K562 (cell line): ENCODE measurements around the gene FLRT1. TPM values are rescaled to one million over a fixed set of nuclear protein-coding genes. Genes with fewer than 3 reads are reported as not detected.

Source experiments
- ATAC-seq: fragments of 200-7000 bp; cut with Tn5 transposase; 3 replicates; pipeline ENCODE4 v1.9.1; 2020; ENCODE audit warnings: moderate library complexity
- BruUV-seq: library from RNA; stranded (reverse); fragments of 400-500 nt; replicated peaks from 2 replicates; lab custom pipeline; 2021; lab: Mats Ljungman, UMichigan
- CTCF ChIA-PET: fragments of 300-600 bp; formaldehyde crosslinking; extraction: SDS; loops from one replicate; lab custom pipeline; 2021; ENCODE audit warnings: low intra/inter-chr PET ratio; lab: Yijun Ruan, JAX
- POLR2A ChIA-PET: fragments of 300-600, 350-650 bp; sonication (Branson Sonifier 250); formaldehyde crosslinking; extraction: SDS; loops from one replicate; lab custom pipeline; 2021; ENCODE audit warnings: antibody characterized with exemption, inconsistent platforms; lab: Yijun Ruan, JAX
- DNase-seq, 4 experiments: peaks; one replicate each; pipeline versions ENCODE4 v3.0.0 to v3.0.0-alpha.2; 2011 to 2018; ENCODE audit warnings: low spot score in 3 of 4, mixed read lengths in 3 of 4; ENCODE audit errors: extremely low read depth in 1 of 4
- FAIRE-seq: peaks from 2 replicates; lab custom pipeline; 2011; peaks lifted over from hg19 to GRCh38; lab: Jason Lieb, UNC
- H2AFZ ChIP-seq: 2 replicates; pipeline ENCODE4 v1.6.0; 2011; ENCODE audit warnings: low read depth, low read length, control low read depth, inconsistent platforms
- H3K27ac ChIP-seq: fragments of 200-600 bp; 3 replicates; pipeline ENCODE4 v1.8.0; 2011; ENCODE audit warnings: low read depth, mild to moderate bottlenecking, control low read depth, inconsistent platforms, low read length, moderate library complexity, mixed read lengths; ENCODE audit errors: extremely low read depth
- H3K27me3 ChIP-seq, 2 experiments: fragments of 300-600 bp in 1 of 2; 2 replicates in 1 of 2; 3 replicates in 1 of 2; pipeline versions ENCODE4 v1.6.0 to v1.8.0; 2011; ENCODE audit warnings: inconsistent platforms in 2 of 2, low read length in 2 of 2, mild to moderate bottlenecking in 1 of 2, mixed read lengths in 1 of 2, moderate library complexity in 1 of 2; ENCODE audit not compliant: control insufficient read depth in 2 of 2, insufficient read depth in 2 of 2
- H3K36me3 ChIP-seq: fragments of 300-600 bp; 3 replicates; pipeline ENCODE4 v1.8.0; 2011; ENCODE audit warnings: mild to moderate bottlenecking, low read length, inconsistent platforms; ENCODE audit not compliant: control insufficient read depth, insufficient read depth
- H3K4me1 ChIP-seq, 2 experiments: fragments of 200-600 bp in 1 of 2; replicated peaks in 1 of 2; 2 replicates in 1 of 2; 3 replicates in 1 of 2; pipeline versions ENCODE4 v1.5.1 to v1.8.0; 2011; ENCODE audit warnings: inconsistent platforms in 2 of 2, low read length in 2 of 2, mild to moderate bottlenecking in 1 of 2, mixed read lengths in 1 of 2, moderate library complexity in 1 of 2; ENCODE audit not compliant: control insufficient read depth in 2 of 2, insufficient read depth in 2 of 2
- H3K4me2 ChIP-seq: 2 replicates; pipeline ENCODE4 v1.6.1; 2011; ENCODE audit warnings: low read length, control low read depth, inconsistent platforms, mixed read lengths; ENCODE audit not compliant: insufficient read depth
- H3K4me3 ChIP-seq: fragments of 200-600 bp; sonication (generic), shearing (Covaris generic); 2 replicates; pipeline ENCODE4 v1.5.1; 2016; ENCODE audit warnings: control low read depth, inconsistent platforms
- H3K79me2 ChIP-seq: fragments of 200-600 bp; 3 replicates; pipeline ENCODE4 v1.8.0; 2011; ENCODE audit warnings: low read length, inconsistent platforms; ENCODE audit not compliant: control insufficient read depth, insufficient read depth
- H3K9ac ChIP-seq, 2 experiments: 2 replicates each; pipeline versions ENCODE4 v1.6.0 to v1.6.1; 2011; ENCODE audit warnings: low read depth in 2 of 2, low read length in 2 of 2, control low read depth in 1 of 2, inconsistent platforms in 1 of 2, mild to moderate bottlenecking in 1 of 2, mixed read lengths in 1 of 2; ENCODE audit not compliant: insufficient read depth in 1 of 2
- H3K9me1 ChIP-seq: one replicate; pipeline ENCODE4 v1.6.0; 2011; ENCODE audit warnings: inconsistent platforms, mild to moderate bottlenecking, low read length, moderate library complexity; ENCODE audit not compliant: control insufficient read depth, insufficient read depth
- H3K9me3 ChIP-seq: replicated peaks from 2 replicates; pipeline ENCODE4 v1.5.1; 2011; ENCODE audit warnings: low read depth, low read length, inconsistent platforms; ENCODE audit not compliant: control insufficient read depth, insufficient read depth
- H4K20me1 ChIP-seq: replicated peaks from 2 replicates; pipeline ENCODE4 v1.6.1; 2011; ENCODE audit warnings: low read length, inconsistent platforms, mixed read lengths; ENCODE audit not compliant: control insufficient read depth, insufficient read depth
- DEAF1 ChIP-seq: fragments of 450-650 bp; formaldehyde crosslinking; IDR thresholded peaks from 2 replicates; pipeline ENCODE4 v1.4.0; 2020; ENCODE audit warnings: mild to moderate bottlenecking, moderate library complexity
- DLX4 ChIP-seq: fragments of 250-450 bp; sonication (Bioruptor Pico); IDR thresholded peaks from 2 replicates; pipeline ENCODE4 v1.6.1; 2021; ENCODE audit warnings: mild to moderate bottlenecking
- FIP1L1 ChIP-seq: fragments of 200-400 bp; formaldehyde crosslinking; IDR thresholded peaks from 2 replicates; pipeline ENCODE4 v1.6.1; 2018; ENCODE audit warnings: mild to moderate bottlenecking, low read depth, low read length; ENCODE audit not compliant: poor library complexity, severe bottlenecking
- KDM1A ChIP-seq, 2 experiments: fragments of 450-650 bp; IDR thresholded peaks; 2 replicates each; pipeline ENCODE4 v1.6.1; 2016; ENCODE audit warnings: mild to moderate bottlenecking in 2 of 2
- KDM5B ChIP-seq: fragments of 200-600 bp; sonication (generic); IDR thresholded peaks from 2 replicates; pipeline ENCODE4 v1.6.1; 2012; ENCODE audit warnings: low read depth, mild to moderate bottlenecking, moderate library complexity, low read length, control low read depth, inconsistent platforms; ENCODE audit not compliant: insufficient replicate concordance
- MCM3 ChIP-seq: fragments of 450-650 bp; IDR thresholded peaks from 2 replicates; pipeline ENCODE4 v1.6.1; 2016
- TBL1XR1 ChIP-seq, 2 experiments: IDR thresholded peaks; 2 replicates each; pipeline ENCODE4 v1.6.1; 2012; ENCODE audit warnings: improper control_type of control experiment in 2 of 2, low read length in 2 of 2, mild to moderate bottlenecking in 1 of 2
- THRB ChIP-seq: fragments of 450-650 bp; formaldehyde crosslinking; conservative IDR thresholded peaks from 2 replicates; pipeline ENCODE4 v1.4.0; 2022; ENCODE audit warnings: mild to moderate bottlenecking, missing genetic modification characterization
- ZBTB26 ChIP-seq: fragments of 450-650 bp; formaldehyde crosslinking; IDR thresholded peaks from 2 replicates; pipeline ENCODE4 v1.4.0; 2022; ENCODE audit warnings: missing genetic modification characterization
- ZBTB33 ChIP-seq: sonication (generic); formaldehyde crosslinking; IDR thresholded peaks from 2 replicates; pipeline ENCODE4 v1.8.1; 2023; ENCODE audit warnings: mild to moderate bottlenecking, missing genetic modification reagents
- ZBTB7A ChIP-seq: IDR thresholded peaks from 2 replicates; pipeline ENCODE4 v1.6.1; 2011; ENCODE audit warnings: low read depth, mild to moderate bottlenecking, low read length, moderate library complexity, borderline replicate concordance; ENCODE audit not compliant: control insufficient read depth
- ZNF217 ChIP-seq: sonication (generic); formaldehyde crosslinking; IDR thresholded peaks from 2 replicates; pipeline ENCODE4 v1.8.0; 2022; ENCODE audit warnings: mild to moderate bottlenecking, missing genetic modification reagents
- ZNF224 ChIP-seq: sonication (generic); formaldehyde crosslinking; IDR thresholded peaks from 2 replicates; pipeline ENCODE4 v1.8.0; 2022; ENCODE audit warnings: mild to moderate bottlenecking, missing genetic modification reagents
- WGBS: fragments of 100-300 bp; shearing (Covaris generic); methylation state at CpG from one replicate; pipeline ENCODE4 v1.1.6; 2016; ENCODE audit warnings: low coverage, mixed read lengths; ENCODE audit not compliant: insufficient coverage; ENCODE audit errors: missing lambda C conversion rate; 5-methylcytosine and 5-hydroxymethylcytosine counted together
- in situ Hi-C: fragments of 300-500 bp; cut with MboI; formaldehyde crosslinking; loops from 4 replicates; pipeline ENCODE4 v1.15.0; 2018; ENCODE audit warnings: inconsistent platforms, mixed read lengths
- intact Hi-C: fragments of 100-400 bp; cut with micrococcal nuclease; formaldehyde crosslinking; loops from 2 replicates; pipeline ENCODE4 v1.14.2; 2022
- polyA plus RNA-seq, 8 experiments: library from polyadenylated mRNA; depleted of rRNA in 4 of 8; stranded (reverse) in 5 of 8; unstranded in 3 of 8; fragments of >200 nt; fragmentation: Nextera tagmentation in 2 of 8; fragmentation: Illumina TruSeq in 1 of 8; extraction: Ambion mirVana in 2 of 8; extraction: Trizol in 1 of 8; gene quantifications; 2 replicates each; pipeline versions ENCODE4 v1.2.1 to v1.2.3, GENCODE V29; 2011 to 2014; ENCODE audit warnings: inconsistent platforms in 1 of 8, missing spikeins in 1 of 8
- total RNA-seq, 7 experiments: library from RNA; depleted of rRNA in 6 of 7; stranded (reverse); fragments of >200 nt in 6 of 7; fragmentation: Illumina TruSeq in 2 of 7; extraction: Trizol in 2 of 7; gene quantifications; 2 replicates each; pipeline versions ENCODE4 v1.2.1 to v1.2.3, GENCODE V29; 2011 to 2021; ENCODE audit warnings: low replicate concordance in 1 of 7

FLRT1 gene
- total and polyA plus RNA-seq, 9 of the 15 experiments (the other 6 are each of a cell fraction or from before 2014, with no cell fraction given), result not detected

GRCh38 chr11:64069401-64070313 is 33.9 kb downstream of the FLRT1 start:
- POLR2A ChIA-PET, result interaction anchor here (0.7 kb wide), 1 partner anchor 54 kb away, joined by 3 read pairs; no protein-coding TSS in a partner anchor
- intact Hi-C loops, result no loop called here
- no peaks in the 10 kb centered on the region for H3K9me1 ChIP-seq
- no peak overlapping the region for H2AFZ ChIP-seq
- H3K9me3 ChIP-seq, result no peaks in the 10 kb centered on the region
- H3K9ac ChIP-seq, result peak overlapping the region in 1 of 2 experiments; percentile 65; a peak in 1 of 4 replicates
- peaks cover 6 to 50% of the 10 kb centered on the region in 2 experiments; a peak in 4 of 5 replicates for H3K4me1 ChIP-seq
- ATAC-seq (no peak), FAIRE-seq (no peak), DNase-seq (no peak)
- H3K4me2 ChIP-seq, result no peak overlapping the region
- no peak overlapping the region for H3K27ac ChIP-seq
- H3K27me3 ChIP-seq, result no peaks in the 10 kb centered on the region
- CTCF ChIA-PET, result no interaction called here
- in situ Hi-C loops, result no loop called here
- no peaks in the 10 kb centered on the region for H3K79me2 ChIP-seq
- H3K4me3 ChIP-seq, result no peak overlapping the region
- 48% methylated on average over 23 of the region's 23 CpGs for WGBS
- no TSS peak for BruUV-seq
- H3K36me3 ChIP-seq, result no peaks in the 10 kb centered on the region
- peaks cover 29% of the 10 kb centered on the region for H4K20me1 ChIP-seq
- TF ChIP-seq MCM3 (no peak), THRB (CRISPR knock-in tag) (no peak), ZBTB26 (no peak), KDM5B (no peak), FIP1L1 (no peak), ZNF217 (CRISPR knock-in tag) (no peak), ZBTB33 (CRISPR knock-in tag) (0 out of 2 replicates have a peak, but pooled peaks have one; percentile 19), KDM1A (IDR thresholded peaks at IDR 0.05) (0 out of 4 replicates have a peak, but pooled peaks of 1 of the 2 experiments have one; percentile 39), TBL1XR1 (IDR thresholded peaks at IDR 0.05; ENCODE audit: low read length in 2 of 2) (no peak), DLX4 (CRISPR knock-in tag) (no peak), ZBTB7A (peak; percentile 29; the same call in 1 of the 2 replicates), DEAF1 (no peak), ZNF224 (CRISPR knock-in tag) (no peak)
